GM19372 (cell line): ENCODE measurements around the gene COL18A1.

Experiments used
- ATAC-seq: cut with Tn5 transposase; IDR thresholded peaks from one replicate; pipeline ENCODE4 v1.9.1; 2021; ENCODE audit warnings: mild to moderate bottlenecking, low read depth, moderate library complexity; ENCODE audit not compliant: unreplicated experiment

The COL18A1 gene

DNA sequence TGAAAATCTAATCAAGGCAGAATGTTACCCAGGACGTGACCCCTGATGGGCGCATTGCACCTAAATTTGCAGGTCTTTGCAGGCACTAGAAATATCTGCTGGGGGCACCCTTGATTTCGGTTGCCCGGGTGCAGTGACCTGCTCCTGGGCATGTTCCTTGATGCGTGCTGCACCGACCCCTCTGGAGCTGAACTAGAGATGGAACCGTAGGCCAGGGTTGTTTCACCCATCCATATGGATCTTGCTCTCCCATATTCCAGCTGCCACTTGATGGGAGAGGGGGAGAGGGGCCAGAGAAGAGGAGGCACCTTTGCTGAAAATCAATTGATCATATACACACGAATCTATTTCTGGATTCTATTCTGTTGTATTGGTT, 8.4 kb upstream of the COL18A1 start:
- ATAC-seq = no peak

- ATAC-seq = no peak
Measured at GRCh38 chr21:45397381-45397780, 7.6 kb upstream of the COL18A1 start.

DNA sequence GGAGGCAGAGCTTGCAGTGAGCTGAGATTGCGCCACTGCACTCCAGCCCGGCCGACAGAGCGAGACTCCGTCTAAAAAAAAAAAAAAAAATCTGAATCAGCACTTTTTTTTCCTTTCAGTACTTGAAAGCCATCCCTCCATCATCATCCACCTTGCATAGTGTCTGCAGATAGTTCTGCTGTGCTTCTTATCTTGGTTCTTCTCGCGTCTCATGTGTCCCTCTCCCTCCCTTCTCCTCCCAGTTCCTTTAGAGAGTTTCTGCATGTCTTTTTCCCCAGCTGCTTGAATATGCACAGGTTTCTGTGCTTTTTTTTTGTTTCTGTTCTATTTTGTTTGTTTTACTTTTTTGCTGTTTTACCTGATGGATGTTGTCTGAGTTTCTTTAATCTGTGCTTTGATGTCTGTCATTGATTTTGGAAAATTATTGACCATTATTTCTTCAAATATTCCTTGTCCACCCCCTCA, 3.9 kb upstream of the COL18A1 start:
- ATAC-seq = no peak

DNA sequence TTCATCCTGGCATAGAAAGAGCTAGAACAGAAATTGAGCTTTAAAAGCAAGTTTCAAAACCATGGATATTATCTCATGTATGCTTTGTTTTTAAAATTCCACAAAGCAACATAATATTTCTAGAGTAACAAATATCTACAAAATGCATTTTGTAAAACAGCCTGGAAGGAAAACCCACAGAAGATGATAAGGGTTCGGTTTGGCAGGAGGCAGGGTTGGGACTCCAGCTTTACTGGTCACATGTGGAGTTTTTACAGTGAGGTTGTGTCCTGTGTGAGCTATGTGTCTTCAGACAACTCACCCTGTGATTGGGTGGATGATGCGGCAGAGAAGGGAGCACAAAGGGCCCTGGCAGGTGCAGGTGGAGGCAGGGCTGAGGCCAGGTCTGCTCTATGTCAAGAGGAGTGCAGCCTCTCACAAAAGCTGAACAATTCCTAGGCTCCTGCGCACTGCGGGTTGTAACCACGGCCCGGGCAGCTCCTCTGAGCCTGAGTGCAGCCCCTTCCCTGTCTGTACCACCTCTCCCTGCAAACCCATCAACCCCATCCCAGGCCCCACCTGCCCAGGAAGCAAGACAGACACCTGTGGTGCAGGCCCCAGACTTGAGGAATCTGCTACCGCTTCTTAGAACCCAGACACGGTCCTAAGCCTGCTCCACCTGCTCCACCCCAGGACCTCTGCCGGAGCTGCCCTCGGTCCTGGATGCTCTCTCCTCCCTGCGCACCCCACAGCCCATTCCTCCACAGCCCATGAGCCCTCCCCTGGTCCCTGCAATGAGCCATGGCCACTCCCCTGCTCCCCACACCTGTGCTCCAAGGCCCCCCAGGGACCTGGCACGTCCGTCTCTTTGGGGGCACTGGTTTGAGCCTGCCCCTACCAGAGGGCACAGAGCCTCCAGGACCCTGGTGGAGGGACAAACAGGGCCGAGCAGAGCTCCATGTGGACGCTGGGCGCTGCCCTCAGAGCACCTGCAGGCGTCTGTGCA, 2.8 kb upstream of the COL18A1 start:
- no peak for ATAC-seq

- no peak for ATAC-seq
Measured at GRCh38 chr21:45403133-45403824, 1.7 kb upstream of the COL18A1 start.

DNA sequence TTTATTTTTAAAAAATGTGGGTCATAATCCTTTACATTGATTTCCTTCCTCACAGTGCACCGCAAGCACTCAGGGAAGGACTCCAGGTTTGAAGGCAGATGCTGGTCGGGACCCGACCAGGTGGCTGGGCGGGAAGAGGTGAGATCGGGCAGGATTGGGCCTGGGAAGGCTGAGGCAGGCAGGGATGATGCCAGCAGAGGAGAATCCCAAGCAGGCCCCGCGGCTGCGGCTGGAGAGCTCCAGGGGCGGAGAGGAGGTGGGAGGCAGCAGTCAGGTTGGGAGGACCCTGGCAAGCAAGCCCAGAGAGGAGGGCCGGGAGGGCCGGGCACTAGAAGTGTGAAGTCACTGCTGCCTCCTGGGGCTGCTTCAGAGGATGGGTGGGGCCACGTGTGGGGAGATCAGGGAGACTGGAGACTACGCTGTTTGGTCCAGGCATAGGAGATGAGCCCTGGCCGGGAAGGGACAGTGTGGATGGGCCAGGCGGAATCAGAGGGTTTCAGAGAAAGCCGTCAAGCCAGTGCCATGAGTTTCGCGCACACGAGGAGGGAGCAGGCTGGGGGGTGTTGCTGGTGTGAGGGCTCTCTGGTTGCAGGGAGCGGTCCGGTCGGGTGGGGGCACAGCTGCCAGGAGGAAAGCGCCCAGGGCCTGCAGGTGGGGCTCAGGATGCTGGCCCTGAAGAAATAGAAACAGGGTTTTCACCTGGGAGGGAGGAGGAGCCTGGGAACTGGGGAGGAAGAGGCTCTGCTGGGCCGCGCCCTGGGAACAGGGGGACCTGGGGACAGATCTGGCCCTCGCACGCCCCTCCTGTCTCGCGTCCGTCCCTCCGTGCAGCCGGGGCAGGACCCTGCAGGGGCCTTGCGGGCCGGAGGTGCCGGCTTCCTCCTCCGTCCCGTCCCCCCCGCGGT, 888 bp upstream of the COL18A1 start:
- ATAC-seq = no peak

- ATAC-seq = no peak
Measured at GRCh38 chr21:45405271-45405818, 380 bp downstream of the COL18A1 start.

GRCh38 chr21:45405819-45406762, 1.1 kb downstream of the COL18A1 start:
- ATAC-seq = no peak

GRCh38 chr21:45406801-45407628, 2.0 kb downstream of the COL18A1 start:
- ATAC-seq = no peak

DNA sequence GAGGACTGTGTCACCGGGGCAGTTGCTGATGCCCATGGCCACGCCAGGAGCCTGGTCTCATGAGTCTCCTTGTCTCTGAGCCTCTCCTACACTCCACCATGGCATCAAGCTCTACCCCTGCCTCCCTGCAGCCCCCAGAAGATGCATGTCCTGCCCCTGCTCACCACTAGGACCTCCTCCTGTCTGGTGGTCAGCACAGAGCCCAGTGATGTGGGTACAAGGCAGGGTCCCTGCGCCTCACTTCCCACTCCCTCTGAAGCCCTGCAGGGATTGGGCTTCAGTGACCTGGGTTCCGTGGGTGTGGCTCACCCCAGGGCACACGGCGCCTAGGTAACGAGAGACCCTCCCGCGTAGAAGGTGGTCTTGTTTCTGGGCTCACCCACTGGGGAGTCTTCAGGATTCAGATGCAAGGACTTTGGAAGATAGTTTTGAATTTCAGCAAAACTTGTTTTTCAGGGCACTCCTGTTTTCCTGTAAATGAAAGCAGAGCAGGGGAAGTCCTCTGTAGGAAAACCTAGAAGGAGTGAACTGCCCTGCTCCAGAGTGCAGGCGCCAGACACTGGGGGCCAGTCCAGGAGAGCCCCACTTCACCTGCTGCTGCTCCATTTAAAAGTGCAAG, 2.8 kb downstream of the COL18A1 start:
- ATAC-seq = no peak

DNA sequence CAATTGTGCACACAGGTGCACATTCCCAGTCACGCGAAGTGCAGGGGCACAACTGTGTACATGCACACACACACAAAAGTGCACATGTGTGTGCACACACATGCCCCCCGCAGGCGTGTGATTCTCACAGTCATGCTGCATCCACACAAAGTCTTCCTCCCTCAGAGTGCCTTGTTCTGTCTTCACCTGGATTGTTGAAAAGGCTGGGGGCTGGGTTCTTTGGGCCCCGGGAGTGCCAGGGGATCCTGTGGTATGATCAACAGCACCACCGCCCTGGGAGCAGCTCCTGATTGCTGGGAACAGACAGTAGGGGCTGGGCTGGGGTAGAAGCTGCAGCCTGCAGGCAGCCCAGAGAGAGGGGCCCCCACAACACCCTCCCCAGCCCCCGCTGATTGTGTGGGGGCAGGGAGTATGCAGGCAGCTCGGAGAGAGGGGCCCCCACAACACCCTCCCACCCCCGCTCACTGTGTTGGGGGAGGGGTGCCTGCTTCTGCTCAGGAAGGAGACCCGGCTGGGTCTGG, 3.4 kb downstream of the COL18A1 start:
- no peak for ATAC-seq

- no peak for ATAC-seq
Measured at GRCh38 chr21:45408801-45409261, 3.9 kb downstream of the COL18A1 start.

GRCh38 chr21:45409466-45410150, 4.6 kb downstream of the COL18A1 start:
- no peak for ATAC-seq

DNA sequence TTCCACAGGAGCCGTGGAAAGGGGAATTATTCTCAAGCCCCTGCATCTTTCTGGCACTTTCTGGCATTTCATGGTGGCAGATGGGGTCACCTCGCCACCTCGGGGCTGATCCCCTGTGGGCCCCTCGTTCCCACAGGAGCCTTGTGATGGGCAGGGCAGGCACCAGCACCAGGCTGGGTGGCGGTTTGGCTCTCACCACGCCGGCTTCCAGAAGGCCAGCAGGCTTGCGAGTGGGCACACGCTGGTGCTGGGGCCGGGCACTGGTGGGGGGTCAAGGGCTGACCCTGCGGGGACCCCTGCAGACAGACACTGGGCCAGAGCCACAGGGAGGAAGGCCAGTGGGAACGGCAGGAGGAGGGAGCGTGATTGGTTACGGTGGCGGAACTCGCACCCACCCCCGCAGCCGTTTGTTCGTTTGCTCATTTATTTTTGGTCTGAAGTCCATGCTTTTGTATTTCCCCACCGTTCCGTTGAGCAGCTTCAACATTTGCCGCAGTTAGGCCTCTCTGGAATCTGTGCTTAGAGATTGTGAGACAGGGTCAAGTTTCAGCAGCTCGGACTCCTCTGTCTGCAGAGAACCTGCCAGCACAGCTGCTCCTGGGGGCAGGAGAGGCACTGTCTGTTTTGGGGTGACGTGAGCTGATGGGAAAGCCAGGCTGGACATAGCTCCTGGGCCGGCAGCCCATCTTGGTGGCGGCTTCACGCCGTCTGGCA, 5.3 kb downstream of the COL18A1 start:
- ATAC-seq = no peak

GRCh38 chr21:45410865-45411809, 6.2 kb downstream of the COL18A1 start:
- ATAC-seq = no peak
